ENCODE data around the gene C5orf47. TPM values are rescaled to one million over a fixed set of nuclear protein-coding genes. Genes with fewer than 3 reads are reported as not detected.

Gene C5orf47
- total and polyA plus RNA-seq, 10 of the 15 experiments (the other 5 are each of a cell fraction or from before 2014, with no cell fraction given): 0.04 TPM; not detected in 9

- no peaks in the 10 kb centered on the region for H3K36me3 ChIP-seq (ENCODE audit: control insufficient read depth in 2 of 2, insufficient read depth in 2 of 2, low read length in 1 of 2)
- ChIA-PET RAD21 (ENCODE audit: unreplicated experiment) (no interaction called here), CTCF (no interaction called here), POLR2A (no interaction called here), SMC1A (ENCODE audit: uncharacterized antibody, unreplicated experiment) (no interaction called here)
- H3K79me2 ChIP-seq (ENCODE audit: control insufficient read depth, insufficient read depth, low read length): no peaks in the 10 kb centered on the region
- 71% methylated on average over 3 of the region's 3 CpGs for WGBS (ENCODE audit: insufficient coverage, insufficient replicate concordance, low lambda C conversion rate, missing lambda C conversion rate)
- H3K9ac ChIP-seq (ENCODE audit: control insufficient read depth, insufficient read depth, low read length): no peak overlapping the region
- no peaks in the 10 kb centered on the region for H3K27me3 ChIP-seq (replicated peaks in 1 of 2; ENCODE audit: control insufficient read depth in 2 of 2, insufficient read depth in 2 of 2, low read length in 1 of 2)
- no TSS peak for BruUV-seq (replicated peaks)
- intact Hi-C loops (cut with micrococcal nuclease; ENCODE audit: unreplicated experiment): no loop called here
- DNase-seq (ENCODE audit: low read depth, low spot score) (no peak), ATAC-seq (no peak), FAIRE-seq (no peak)
- H3K4me2 ChIP-seq (ENCODE audit: control insufficient read depth, insufficient read depth): no peak overlapping the region
- H3K4me3 ChIP-seq: no peak overlapping the region
- no peaks in the 10 kb centered on the region for H4K20me1 ChIP-seq (ENCODE audit: control insufficient read depth, insufficient read depth)
- H3K27ac ChIP-seq (ENCODE audit: control insufficient read depth, insufficient read depth): no peak overlapping the region
- no peak for TF ChIP-seq ZSCAN29 (IDR thresholded peaks at IDR 0.05)
- TF ChIP-seq TCF7 (IDR thresholded peaks at IDR 0.05; ENCODE audit: borderline replicate concordance): no peak
- no peak for TF ChIP-seq RCOR1 (conservative IDR thresholded peaks at IDR 0.05; ENCODE audit: low read depth, low read length)
- TF ChIP-seq SKIL (IDR thresholded peaks at IDR 0.05; ENCODE audit: low read depth, poor library complexity, severe bottlenecking): no peak
- TF ChIP-seq WRNIP1 (IDR thresholded peaks at IDR 0.05; ENCODE audit: borderline replicate concordance, low read depth, low read length): no peak
- no peak for TF ChIP-seq NRF1 (conservative IDR thresholded peaks at IDR 0.05; ENCODE audit: low read depth, low read length)
- TF ChIP-seq FOS (IDR thresholded peaks at IDR 0.05; ENCODE audit: borderline replicate concordance, extremely low read depth, insufficient read length): no peak
- no peak for TF ChIP-seq SMARCA5 (IDR thresholded peaks at IDR 0.05)
- no peak for TF ChIP-seq ZNF622 (IDR thresholded peaks at IDR 0.05)
- TF ChIP-seq RFX5 (IDR thresholded peaks at IDR 0.05; ENCODE audit: low read depth, low read length): no peak
- TF ChIP-seq ZBTB4 (CRISPR knock-in tag; IDR thresholded peaks at IDR 0.05): no peak
- TF ChIP-seq KDM1A (IDR thresholded peaks at IDR 0.05; ENCODE audit: borderline replicate concordance): no peak
- no peak for TF ChIP-seq JUND (IDR thresholded peaks at IDR 0.05; ENCODE audit: low read depth, low read length)
- no peak for TF ChIP-seq ZBTB40 (IDR thresholded peaks at IDR 0.05; ENCODE audit: borderline replicate concordance)
- TF ChIP-seq ZBED1 (IDR thresholded peaks at IDR 0.05; ENCODE audit: borderline replicate concordance): no peak
- no peak for TF ChIP-seq ATF3 (IDR thresholded peaks at IDR 0.05; ENCODE audit: borderline replicate concordance, extremely low read depth, low read depth, low read length)
- H3K4me1 ChIP-seq (ENCODE audit: control insufficient read depth, insufficient read depth, low read length): no peaks in the 10 kb centered on the region
- no peaks in the 10 kb centered on the region for H3K9me3 ChIP-seq (replicated peaks; ENCODE audit: control insufficient read depth, insufficient read depth, low read length)
- in situ Hi-C loops (cut with MboI): no loop called here
- no peak overlapping the region for H2AFZ ChIP-seq (ENCODE audit: control insufficient read depth, low read depth, low read length)
Observed at GRCh38 chr5:174053905-174054304, 64.9 kb downstream of the C5orf47 start.

All from GM12878 (cell line).